Large intestine (tissue), 3 donors: Measurements from ENCODE around the gene PDGFA. TPM values are rescaled to one million over a fixed set of nuclear protein-coding genes. Genes with fewer than 3 reads are reported as not detected.
A peak's percentile ranks its signal among the peaks of the same experiment; 100 is the strongest.

Experiments used
- DNase-seq, 2 donors: peaks; one replicate each; pipeline versions ENCODE4 v3.0.0 to v3.0.0-alpha.2; 2013
- H3K27ac ChIP-seq: one replicate; pipeline ENCODE4 v1.5.1; 2013; ENCODE audit warnings: low read length
- H3K27me3 ChIP-seq: 2 replicates; pipeline ENCODE4 v1.6.1; 2013; ENCODE audit warnings: low read length; ENCODE audit not compliant: control insufficient read depth, insufficient read depth
- H3K36me3 ChIP-seq: 2 replicates; pipeline ENCODE4 v1.6.1; 2013; ENCODE audit warnings: low read length; ENCODE audit not compliant: control insufficient read depth, insufficient read depth
- H3K4me1 ChIP-seq: one replicate; pipeline ENCODE4 v1.6.1; 2013; ENCODE audit warnings: low read length; ENCODE audit not compliant: control insufficient read depth, insufficient read depth
- H3K4me3 ChIP-seq: one replicate; pipeline ENCODE4 v1.5.1; 2013; ENCODE audit warnings: low read length
- H3K9me3 ChIP-seq: one replicate; pipeline ENCODE4 v1.6.1; 2013; ENCODE audit warnings: mild to moderate bottlenecking, low read depth, low read length, moderate library complexity; ENCODE audit not compliant: control insufficient read depth
- WGBS: methylation state at CpG from one replicate; pipeline ENCODE4 v1.1.5; 2013; ENCODE audit warnings: low lambda C conversion rate; ENCODE audit not compliant: insufficient coverage; 5-methylcytosine and 5-hydroxymethylcytosine counted together
- polyA plus RNA-seq: library from polyadenylated mRNA; unstranded; fragments of 120-200 nt; gene quantifications from one replicate; pipeline ENCODE4 v1.2.1, GENCODE V29; 2013

PDGFA gene
- polyA plus RNA-seq, 1 donor = 104 TPM

- Histone ChIP-seq H3K27ac (no peak overlapping the region), H3K4me3 (no peak overlapping the region), H3K4me1 (peaks cover 15% of the 10 kb centered on the region), H3K36me3 (no peaks in the 10 kb centered on the region), H3K9me3 (peaks cover 4% of the 10 kb centered on the region), H3K27me3 (no peaks in the 10 kb centered on the region)
- DNase-seq = no peak
- WGBS = no CpG with 5 or more reads among the region's 9 CpGs
Measured at GRCh38 chr7:458511-459245, 61.0 kb downstream of the PDGFA start.

DNA sequence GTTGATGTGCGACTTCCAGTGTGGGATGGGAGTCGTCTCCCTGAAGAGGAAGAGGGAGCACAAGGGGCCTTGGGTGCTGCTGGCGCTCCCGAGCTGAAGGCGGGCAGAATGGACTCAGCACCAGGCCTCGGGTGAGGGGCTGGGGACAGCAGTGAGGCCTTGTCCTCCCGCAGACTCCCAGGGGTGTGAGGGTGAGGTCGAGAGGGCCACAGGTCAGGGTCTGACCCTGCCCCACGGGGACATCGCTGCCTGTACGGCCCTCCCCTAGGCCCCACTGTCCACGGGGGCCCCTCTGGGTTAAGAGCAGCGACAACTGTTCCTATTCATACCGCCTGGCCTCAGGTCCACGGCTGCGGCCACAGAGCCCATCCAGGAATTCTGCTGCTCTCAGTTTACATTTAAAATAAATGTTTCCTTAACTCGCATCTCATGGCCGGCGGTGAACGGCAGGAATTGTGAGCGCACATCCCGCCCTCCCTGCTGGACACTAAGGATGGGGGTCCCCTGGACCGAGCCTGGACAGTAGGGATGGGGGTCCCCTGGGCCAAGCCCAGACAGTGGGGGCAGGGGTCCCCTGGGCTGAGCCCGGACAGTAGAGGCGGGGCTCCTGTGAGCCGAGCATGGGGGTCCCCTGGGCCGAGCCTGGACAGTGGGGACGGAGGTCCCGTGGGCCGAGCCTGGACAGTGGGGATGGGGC is 61.7 kb downstream of the PDGFA start:
- peaks cover 15% of the 10 kb centered on the region for H3K4me1 ChIP-seq
- no peaks in the 10 kb centered on the region for H3K36me3 ChIP-seq
- peaks cover 3% of the 10 kb centered on the region for H3K9me3 ChIP-seq
- no peak for DNase-seq
- WGBS = no CpG with 5 or more reads among the region's 30 CpGs
- H3K27ac ChIP-seq = no peak overlapping the region
- no peak overlapping the region for H3K4me3 ChIP-seq
- H3K27me3 ChIP-seq = no peaks in the 10 kb centered on the region

DNA sequence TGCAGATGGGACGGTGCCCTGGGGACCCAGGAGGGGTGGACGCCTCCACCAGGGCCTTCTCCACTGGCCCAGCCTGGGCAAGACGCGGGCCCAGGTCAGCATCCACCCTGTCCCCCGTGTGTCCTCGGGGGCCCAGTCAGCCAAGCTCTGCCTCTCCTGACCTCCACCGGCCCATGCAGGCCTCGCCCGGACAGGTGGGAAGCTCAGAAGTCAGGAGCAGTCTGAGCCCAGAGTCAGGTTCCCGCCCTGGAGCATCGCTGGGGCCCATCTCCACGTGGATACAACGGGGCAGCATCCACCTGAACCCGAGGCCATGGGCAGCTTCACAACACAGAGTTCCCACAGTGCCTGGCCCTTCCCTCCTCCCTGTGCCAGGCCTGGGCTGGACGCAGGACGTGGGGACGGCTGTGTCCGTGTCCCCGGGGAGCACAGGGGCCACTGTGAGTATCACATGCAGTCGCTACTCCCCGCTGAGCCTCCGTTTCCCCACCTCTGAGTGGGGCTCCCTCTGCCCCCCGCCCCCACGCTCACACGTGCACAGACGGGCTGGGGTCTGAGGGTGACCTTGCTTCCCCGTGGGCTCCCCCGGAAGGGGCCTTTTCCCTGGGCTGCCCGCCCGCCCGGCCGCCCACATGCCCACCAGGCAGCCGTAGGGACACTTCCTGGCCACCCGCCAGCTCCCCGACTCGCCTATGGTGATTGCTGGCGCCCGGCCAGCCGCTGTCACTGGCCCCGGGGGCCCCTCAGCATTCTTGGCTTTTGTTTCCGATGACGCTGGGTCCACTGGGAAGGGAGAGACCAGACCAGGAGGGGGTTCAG is 64.3 kb downstream of the PDGFA start:
- WGBS = no CpG with 5 or more reads among the region's 42 CpGs
- Histone ChIP-seq H3K9me3 (no peaks in the 10 kb centered on the region), H3K4me3 (no peak overlapping the region), H3K36me3 (no peaks in the 10 kb centered on the region), H3K27me3 (peaks cover 5% of the 10 kb centered on the region), H3K27ac (no peak overlapping the region), H3K4me1 (peaks cover 18% of the 10 kb centered on the region)
- DNase-seq = peak; percentile 74 to 81

DNA sequence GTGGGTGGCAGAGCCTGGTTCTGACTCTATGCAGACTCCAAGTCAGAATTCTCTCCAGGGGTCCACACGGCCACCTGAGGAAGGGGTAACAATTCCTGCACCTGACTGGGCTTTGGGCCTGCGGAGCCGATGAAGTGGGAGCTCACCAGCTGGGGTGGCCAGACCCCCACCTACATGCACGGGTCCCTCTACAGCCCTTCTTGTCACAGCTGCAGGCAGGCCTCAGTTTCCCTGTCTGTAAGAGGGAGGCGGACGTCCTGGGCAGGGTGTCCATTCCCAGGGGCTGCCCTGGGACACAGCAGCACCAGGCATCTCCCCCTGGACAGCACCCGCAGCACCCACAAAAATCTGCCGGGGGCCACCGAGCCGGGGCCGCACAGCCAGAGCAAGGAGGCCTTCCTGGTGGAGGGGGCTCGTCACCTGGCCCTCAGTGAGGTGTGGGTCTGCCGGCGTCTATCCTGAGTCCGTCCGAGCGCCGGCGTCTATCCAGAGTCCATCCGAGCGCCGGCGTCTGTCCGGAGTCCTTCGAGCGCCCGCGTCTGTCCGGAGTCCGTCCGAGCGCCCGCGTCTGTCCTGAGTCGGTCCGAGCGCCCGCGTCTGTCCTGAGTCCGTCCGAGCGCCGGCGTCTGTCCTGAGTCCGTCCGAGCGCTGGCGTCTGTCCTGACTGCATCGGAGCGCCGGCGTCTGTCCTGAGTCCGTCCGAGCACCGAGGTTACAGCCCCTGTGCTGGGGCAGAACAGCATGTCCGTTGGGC is 65.1 kb downstream of the PDGFA start:
- Histone ChIP-seq H3K27me3 (peaks cover 5% of the 10 kb centered on the region), H3K36me3 (no peaks in the 10 kb centered on the region), H3K4me1 (peaks cover 18% of the 10 kb centered on the region), H3K27ac (no peak overlapping the region), H3K4me3 (no peak overlapping the region), H3K9me3 (no peaks in the 10 kb centered on the region)
- DNase-seq = no peak
- WGBS = no CpG with 5 or more reads among the region's 56 CpGs

DNA sequence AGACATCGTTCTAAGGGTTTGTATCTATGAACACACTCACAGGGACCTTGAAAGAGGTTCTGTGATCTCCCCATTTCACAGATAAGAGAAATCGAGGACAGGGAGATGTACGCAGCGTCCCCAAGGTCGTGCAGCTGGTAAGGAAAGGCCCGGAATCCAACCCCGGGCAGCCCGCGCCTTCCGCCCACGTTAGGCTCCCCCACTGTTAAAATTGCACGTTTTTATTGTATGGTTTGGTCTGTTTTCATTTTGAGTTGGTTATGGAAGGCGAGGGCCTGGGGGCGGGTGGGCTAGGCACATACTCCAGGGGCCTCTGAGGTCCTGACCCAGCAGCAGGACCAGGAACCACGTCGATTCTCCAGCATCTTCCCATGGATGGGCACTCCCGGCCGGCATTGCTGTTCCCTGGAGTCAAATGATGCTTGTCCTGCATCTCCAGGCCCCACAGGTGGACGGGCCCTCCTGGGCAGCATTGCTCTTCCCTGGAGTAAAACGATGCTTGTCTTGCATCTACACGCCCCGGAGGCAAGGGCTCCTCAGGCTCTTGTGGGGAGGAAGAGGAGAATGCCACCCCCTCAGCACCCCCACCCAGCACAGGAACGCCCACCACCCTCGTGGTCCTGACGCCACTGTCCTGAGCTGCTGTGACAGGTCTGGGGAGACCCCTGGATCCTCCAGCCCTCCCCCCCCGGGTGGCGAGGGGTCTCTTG is 65.9 kb downstream of the PDGFA start:
- Histone ChIP-seq H3K4me3 (no peak overlapping the region), H3K36me3 (no peaks in the 10 kb centered on the region), H3K4me1 (peaks cover 18% of the 10 kb centered on the region), H3K27ac (no peak overlapping the region), H3K27me3 (peaks cover 5% of the 10 kb centered on the region), H3K9me3 (no peaks in the 10 kb centered on the region)
- 80% methylated on average over 2 of the region's 27 CpGs for WGBS
- no peak for DNase-seq

DNA sequence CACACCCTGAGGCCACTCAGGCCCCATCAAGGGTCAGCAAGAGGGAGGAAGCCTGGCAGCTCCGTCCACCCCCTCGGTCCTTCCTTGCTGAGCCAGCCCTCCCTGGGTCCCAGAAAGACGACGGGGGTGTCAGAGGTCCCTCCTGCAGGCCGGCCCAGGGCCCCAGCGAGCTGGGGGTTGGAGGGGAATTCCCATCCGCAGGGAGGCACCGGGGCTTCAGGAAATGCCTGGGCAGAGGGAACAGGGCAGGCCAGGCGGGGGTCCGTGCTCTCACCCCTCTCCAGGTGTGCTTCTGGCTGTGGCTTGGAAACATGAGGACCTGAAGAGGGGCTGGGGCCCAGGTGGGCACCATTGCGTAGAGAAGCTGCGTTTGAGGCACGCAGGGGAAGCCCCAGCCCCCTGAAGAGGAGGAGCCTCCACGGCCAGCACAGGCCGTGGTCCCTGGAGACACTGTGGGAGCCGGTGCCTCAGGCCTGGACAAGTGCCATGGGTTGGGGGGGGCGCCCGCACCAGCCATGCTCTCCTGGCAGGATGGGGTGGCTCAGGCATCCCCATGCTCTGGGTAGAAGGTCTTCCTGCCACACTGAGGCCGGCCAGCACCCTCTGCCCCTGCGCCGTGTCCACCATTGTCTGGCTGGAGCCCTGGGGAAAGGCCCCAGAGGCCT is 66.7 kb downstream of the PDGFA start:
- no CpG with 5 or more reads among the region's 21 CpGs for WGBS

DNA sequence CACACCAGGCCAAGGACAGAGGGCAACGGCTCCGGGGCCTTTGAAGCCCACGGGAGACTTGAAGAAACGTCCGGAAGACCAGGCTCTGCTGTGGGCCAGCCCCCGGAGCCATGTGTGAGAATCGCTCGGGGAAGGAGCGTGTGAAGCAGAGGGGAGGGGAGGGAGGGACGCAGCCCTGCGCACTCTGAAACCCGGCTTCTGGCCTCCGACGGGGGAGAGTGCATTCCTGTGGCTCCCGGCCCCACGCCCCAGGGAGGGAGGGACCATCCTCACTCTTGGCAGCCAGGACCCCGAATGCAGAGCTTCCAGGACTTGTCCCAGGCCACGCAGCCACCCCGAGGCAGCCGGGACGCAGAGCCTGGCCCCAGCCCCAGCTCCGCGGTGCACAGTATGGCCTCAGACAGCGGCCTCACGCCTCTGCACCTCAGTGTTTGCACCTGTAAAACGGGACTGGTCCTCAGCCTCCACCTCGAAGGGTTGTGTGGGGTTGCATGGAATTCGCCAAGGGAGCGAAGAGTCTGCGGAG is 67.4 kb downstream of the PDGFA start:
- peaks cover 15% of the 10 kb centered on the region for H3K4me1 ChIP-seq
- peaks cover 5% of the 10 kb centered on the region for H3K27me3 ChIP-seq
- DNase-seq = peak; percentile 34 to 60

More for the DNA sequence above, 66.7 kb downstream of the PDGFA start:
- Histone ChIP-seq H3K27ac (no peak overlapping the region), H3K9me3 (no peaks in the 10 kb centered on the region), H3K27me3 (peaks cover 5% of the 10 kb centered on the region), H3K4me3 (no peak overlapping the region), H3K36me3 (no peaks in the 10 kb centered on the region), H3K4me1 (peaks cover 17% of the 10 kb centered on the region)
- DNase-seq = no peak

GRCh38 chr7:451255-452225 is 68.1 kb downstream of the PDGFA start:
- no peak overlapping the region for H3K27ac ChIP-seq
- H3K9me3 ChIP-seq = no peaks in the 10 kb centered on the region
- peaks cover 15% of the 10 kb centered on the region for H3K4me1 ChIP-seq
- H3K4me3 ChIP-seq = no peak overlapping the region
- WGBS = 94% methylated on average over 2 of the region's 24 CpGs
- no peak for DNase-seq
- peaks cover 5% of the 10 kb centered on the region for H3K27me3 ChIP-seq
- H3K36me3 ChIP-seq = no peaks in the 10 kb centered on the region

More for the DNA sequence above, 67.4 kb downstream of the PDGFA start:
- no peak overlapping the region for H3K4me3 ChIP-seq
- no peaks in the 10 kb centered on the region for H3K9me3 ChIP-seq
- WGBS = no CpG with 5 or more reads among the region's 30 CpGs
- no peak overlapping the region for H3K27ac ChIP-seq
- H3K36me3 ChIP-seq = no peaks in the 10 kb centered on the region
